ENCODE measurements around the gene CPN2.

The CPN2 gene

GRCh38 chr3:194351080-194351672, at the start of gene CPN2:
TSS of gene CPN2 (minus strand) at chr3:194351328. CDS start at chr3:194342702, 8,626 bp downstream.
- no peak for DNase-seq (ENCODE audit: low read depth)

GRCh38 chr3:194399874-194400411, 48.8 kb upstream of the CPN2 start:
- DNase-seq (ENCODE audit: low read depth) = no peak

DNA sequence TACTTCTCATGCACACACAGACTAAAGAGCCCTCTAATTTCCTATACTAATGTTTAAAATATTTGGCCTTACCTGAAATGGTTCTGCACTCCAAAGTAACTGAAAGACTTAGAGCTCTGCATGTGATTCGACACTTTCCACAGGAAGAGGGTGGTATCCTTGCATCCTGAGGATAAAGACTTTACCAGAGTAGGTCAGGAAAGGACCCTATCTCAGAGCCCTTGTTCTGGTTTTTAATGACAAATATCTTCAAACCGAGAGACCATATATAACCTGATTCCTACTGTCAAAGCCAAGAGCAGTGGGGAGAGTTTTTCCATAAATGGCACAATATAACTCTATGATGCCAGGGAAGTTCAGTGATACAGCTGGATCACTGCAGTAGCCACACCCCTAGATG, 48.0 kb upstream of the CPN2 start, which contains the start of gene GP5:
TSS of gene GP5 (minus strand) at position 101 of the 400 bp plus-strand sequence. CDS start 984 bp downstream, outside the sequence.
- DNase-seq (ENCODE audit: low read depth) = no peak

DNA sequence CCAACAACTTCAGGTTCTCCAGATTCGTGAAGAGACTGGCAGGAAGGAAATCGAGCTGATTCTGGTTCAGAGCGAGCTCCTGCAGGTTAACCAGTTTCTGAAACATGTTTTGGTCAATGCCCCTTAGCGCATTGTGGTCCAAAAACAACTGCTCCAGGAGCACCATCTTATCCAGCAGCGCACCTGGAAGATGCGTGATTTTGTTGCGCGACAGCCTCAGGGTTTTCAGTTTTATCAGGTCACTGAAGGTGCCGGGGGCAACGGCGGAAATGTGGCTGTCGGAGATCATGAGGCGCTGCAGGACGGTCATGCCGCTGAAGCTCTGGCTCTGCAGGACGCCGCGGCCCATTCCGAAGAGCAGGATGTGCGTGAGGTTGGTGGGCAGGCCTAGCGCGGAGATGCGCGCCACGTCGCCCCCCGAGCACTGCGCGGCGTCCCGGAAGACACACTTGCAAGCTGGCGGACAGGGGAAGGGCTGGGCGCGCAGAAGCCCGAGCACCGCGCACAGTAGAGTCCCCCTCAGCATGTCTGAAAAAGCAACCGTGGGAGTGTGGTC, 46.7 kb upstream of the CPN2 start:
- no peak for DNase-seq (ENCODE audit: low read depth)

DNA sequence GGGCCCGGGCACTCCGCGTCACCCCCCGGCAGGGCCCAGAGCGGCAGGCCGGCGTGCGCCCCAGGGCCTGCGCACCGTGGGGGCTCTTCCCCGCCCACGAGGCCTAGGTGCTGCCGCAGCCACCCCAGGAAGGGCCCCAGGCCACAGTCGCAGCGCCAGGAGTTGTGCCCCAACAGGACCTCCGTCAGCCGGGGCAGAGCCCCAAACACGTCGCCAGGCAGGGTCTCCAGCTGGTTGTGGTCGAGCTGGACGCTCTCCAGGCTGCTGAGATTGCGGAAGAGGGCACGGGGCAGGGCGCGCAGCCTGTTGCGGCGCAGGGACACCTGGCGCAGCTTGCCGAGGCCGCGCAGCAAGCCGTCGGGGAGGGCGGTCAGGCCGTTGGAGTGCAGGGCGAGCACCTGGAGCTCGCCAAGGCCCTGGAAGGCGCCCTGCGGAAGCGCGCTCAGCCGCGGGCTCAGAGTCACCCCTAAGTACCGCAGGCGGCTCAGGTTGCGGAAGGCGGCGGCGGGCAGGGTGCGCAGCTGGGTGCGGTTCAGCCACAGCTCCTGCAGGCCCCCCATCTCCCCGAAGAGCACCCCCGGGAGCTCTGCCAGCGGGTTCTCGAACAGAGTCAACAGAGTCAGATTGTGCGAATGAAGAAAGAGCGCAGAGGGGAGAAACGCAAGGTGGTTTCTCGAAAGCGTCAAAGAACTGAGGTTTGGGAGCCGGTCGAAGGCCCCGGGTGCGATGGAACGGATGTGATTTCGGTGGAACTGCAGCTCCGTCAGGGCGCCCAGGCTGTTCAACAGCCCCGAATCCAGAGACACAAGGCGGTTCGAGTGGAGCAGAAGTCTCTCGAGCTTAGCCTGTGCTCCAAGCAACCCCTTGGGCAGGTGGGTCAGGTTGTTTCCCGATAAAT, 46.0 kb upstream of the CPN2 start:
- no peak for DNase-seq (ENCODE audit: low read depth)

DNA sequence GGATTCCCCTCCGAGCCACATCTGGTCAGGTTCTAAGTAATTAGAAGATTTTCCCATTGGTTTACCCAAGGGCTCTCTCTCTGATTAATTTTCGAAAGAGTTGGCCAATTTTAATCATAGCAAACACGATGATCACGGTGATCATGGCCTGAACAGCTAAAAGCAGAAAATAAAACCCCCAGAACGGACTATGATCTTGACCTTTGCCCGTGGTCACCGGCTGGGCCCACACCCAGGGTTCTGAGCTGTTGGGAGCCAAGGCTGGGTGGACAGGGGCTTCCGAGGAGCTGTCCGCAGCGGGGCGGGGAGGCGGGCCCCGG, 45.4 kb upstream of the CPN2 start:
- DNase-seq (ENCODE audit: low read depth) = no peak

GRCh38 chr3:194395778-194396538, 44.8 kb upstream of the CPN2 start:
- peak; percentile 70 for DNase-seq (ENCODE audit: low read depth)

GRCh38 chr3:194395212-194395611, 44.1 kb upstream of the CPN2 start:
- no peak for DNase-seq (ENCODE audit: low read depth)

DNA sequence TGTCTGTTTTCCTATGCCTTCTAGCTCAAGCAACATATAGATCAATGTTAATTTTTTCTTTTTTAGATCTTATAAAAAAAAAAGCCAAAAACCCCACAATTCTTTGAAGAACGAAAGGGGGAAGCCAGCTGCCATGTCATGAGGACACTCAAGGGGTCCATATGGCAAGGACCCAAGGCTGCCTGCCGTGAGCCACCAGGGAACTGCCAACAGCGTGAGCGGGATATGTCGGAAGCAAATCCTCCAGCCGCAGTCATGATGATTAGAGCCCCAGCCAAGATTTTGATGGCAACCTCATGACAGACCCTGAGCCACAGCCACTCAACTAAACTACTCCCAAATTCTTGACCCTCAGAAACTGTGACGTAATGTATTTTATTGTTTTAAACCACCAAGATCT, 41.4 kb upstream of the CPN2 start:
- DNase-seq (ENCODE audit: low read depth) = no peak

DNA sequence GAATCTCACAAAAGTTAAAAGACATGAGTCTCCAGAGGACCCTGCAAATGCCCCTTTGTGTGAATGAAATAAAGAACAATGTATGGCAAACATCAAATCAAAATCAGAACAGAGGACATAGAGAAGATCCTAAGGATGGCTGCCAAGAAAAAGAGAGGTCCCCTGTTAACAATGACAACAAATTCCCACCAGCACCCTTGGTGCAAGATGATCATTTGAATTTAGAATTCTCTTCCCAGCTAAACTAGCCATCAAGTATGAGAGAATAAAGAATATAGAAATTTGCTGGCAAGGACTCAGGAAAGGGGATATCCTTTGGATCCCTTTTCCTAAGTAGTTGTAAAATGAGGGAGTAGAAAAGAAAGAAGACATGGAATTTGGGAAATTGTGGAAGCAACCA, 39.7 kb upstream of the CPN2 start:
- no peak for DNase-seq (ENCODE audit: low read depth)

GRCh38 chr3:194389269-194389668, 38.1 kb upstream of the CPN2 start:
- no peak for DNase-seq (ENCODE audit: low read depth)

GRCh38 chr3:194387926-194388418, 36.8 kb upstream of the CPN2 start:
- no peak for DNase-seq (ENCODE audit: low read depth)

DNA sequence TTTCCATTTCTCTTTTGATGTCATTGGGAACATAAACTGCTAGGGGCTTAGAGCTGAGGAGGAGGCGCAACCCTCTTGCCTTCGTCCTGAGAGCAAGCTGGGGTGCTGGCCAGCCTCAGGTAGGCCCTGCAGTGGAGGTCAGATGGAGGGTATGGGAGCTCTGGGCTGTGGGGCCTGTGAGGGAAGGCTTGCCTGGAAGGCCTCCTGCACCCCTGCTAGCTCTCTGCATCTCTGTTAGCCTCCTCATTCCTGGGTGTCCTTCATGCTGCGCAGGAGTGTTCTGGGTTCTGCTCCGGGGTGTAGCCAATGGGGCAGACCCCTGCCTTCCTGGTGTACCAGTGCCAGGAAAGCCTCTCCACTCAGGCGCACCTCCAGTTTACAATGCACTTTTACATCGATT, 36.1 kb upstream of the CPN2 start:
- DNase-seq (ENCODE audit: low read depth) = no peak

GRCh38 chr3:194386648-194387047, 35.5 kb upstream of the CPN2 start:
- DNase-seq (ENCODE audit: low read depth) = no peak

GRCh38 chr3:194386066-194386465, 34.9 kb upstream of the CPN2 start:
- DNase-seq (ENCODE audit: low read depth) = no peak

- DNase-seq (ENCODE audit: low read depth) = no peak
Observed at GRCh38 chr3:194384569-194385001, 33.5 kb upstream of the CPN2 start.

- DNase-seq (ENCODE audit: low read depth) = no peak
Observed at GRCh38 chr3:194384156-194384555, 33.0 kb upstream of the CPN2 start.

DNA sequence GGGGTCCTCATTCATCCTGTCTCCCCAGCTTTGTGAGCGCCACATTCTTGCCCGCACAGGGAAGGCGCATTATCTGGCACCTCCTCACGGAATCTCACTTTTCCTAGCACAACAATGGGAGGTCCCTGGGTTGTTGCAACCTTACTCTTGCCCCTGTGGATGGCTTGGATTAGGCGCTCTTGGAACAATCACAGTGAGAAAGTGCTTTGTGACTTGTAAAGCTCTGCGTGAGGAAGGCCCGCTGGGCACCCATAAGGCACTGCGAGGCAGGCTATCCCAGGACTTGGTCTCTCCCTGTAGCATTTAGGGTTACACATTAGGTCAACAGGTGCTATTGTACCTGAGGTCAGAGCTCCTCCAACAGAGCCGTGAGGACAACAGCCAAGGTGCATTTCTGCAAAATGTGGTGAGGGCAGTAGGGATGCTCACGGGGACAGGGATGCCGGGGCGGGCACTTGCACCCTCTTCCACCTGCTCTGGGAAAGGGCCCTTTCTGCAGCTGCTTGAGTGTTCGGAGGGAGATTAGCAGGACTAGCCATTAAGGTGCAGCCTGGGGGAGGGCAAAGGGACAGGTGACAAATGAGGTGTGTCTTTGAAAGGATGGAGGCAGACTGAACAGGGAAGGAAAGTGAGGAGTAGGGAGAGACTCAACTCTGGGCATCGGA, 32.3 kb upstream of the CPN2 start:
- DNase-seq (ENCODE audit: low read depth) = no peak

DNA sequence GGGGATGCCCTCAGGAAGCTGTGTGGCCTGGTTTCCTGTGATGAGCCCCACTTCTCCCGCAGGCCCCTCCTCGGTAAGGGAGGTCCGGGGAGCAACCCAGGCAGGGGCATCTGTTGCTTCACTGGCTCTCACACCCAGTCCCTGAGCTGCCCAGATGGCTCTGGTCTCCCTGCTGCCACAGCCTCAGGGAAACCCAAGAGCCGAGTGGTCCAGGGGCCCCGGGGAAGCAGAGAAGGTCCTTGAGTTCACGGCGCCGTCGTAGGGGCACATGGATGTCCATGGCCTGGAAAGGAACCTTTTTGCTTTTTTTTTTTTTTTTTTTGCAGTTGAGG, 31.7 kb upstream of the CPN2 start:
- DNase-seq (ENCODE audit: low read depth) = no peak

- no peak for DNase-seq (ENCODE audit: low read depth)
Observed at GRCh38 chr3:194382196-194382891, 31.2 kb upstream of the CPN2 start.

DNA sequence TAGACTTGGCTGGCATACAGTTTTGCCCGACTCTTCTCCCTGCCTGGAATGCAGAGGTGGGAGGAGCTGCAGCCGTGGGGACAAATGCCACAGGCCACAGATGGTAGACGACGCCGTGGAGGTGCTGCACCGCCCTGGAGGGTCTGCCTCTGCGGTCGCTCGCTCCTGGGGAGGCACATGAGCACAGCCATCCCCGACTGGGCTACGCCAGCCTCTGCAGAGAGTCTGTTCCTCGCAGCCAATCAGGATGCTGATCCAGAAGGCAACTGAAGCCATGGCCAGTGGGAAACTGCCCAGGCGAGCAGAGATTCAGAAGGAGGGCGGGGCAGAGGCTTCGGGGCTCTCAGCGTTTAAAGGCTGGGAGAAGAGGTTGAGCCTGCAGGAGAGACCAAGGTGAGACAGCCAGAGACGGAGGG, 30.3 kb upstream of the CPN2 start:
- DNase-seq (ENCODE audit: low read depth) = no peak

All from stimulated activated CD4-positive, alpha-beta T cell treated with anti-CD3 and anti-CD28 coated beads, Interleukin-2, amount 100 ng/mL, for 4 hours (primary cell).